GM12874 (cell line): ENCODE data around the gene INPP5A.

Experiments used
- CTCF ChIP-seq: IDR thresholded peaks from 2 replicates; pipeline ENCODE4 v1.5.1; 2011; ENCODE audit warnings: low read depth, mild to moderate bottlenecking, control low read depth, low read length, moderate library complexity; ENCODE audit not compliant: insufficient read depth

The INPP5A gene

GRCh38 chr10:132646443-132647097, 109.0 kb downstream of the INPP5A start:
- TF ChIP-seq CTCF, result no peak

- TF ChIP-seq CTCF, result no peak
Measured at GRCh38 chr10:132647424-132647823, 109.8 kb downstream of the INPP5A start.

GRCh38 chr10:132648072-132648850, 110.7 kb downstream of the INPP5A start:
- no peak for TF ChIP-seq CTCF

GRCh38 chr10:132648851-132649528, 111.4 kb downstream of the INPP5A start:
- TF ChIP-seq CTCF, result no peak

- no peak for TF ChIP-seq CTCF
Measured at GRCh38 chr10:132649651-132650360, 112.2 kb downstream of the INPP5A start.

GRCh38 chr10:132650611-132651250, 113.1 kb downstream of the INPP5A start:
- no peak for TF ChIP-seq CTCF
